HepG2 (cell line): ENCODE results near the gene AFDN. TPM values are rescaled to one million over a fixed set of nuclear protein-coding genes. Genes with fewer than 3 reads are reported as not detected.

Experiments
- ATAC-seq: fragments of 200-7000 bp; cut with Tn5 transposase; 3 replicates; pipeline ENCODE4 v1.9.1; 2020; ENCODE audit warnings: mild to moderate bottlenecking, moderate library complexity
- BruUV-seq: library from RNA; stranded (reverse); fragments of 400-500 nt; replicated peaks from 2 replicates; lab custom pipeline; 2021; lab: Mats Ljungman, UMichigan
- CTCF ChIA-PET: fragments of 300-600 bp; formaldehyde crosslinking; extraction: SDS; loops from one replicate; lab custom pipeline; 2021; ENCODE audit warnings: low total read pairs, inconsistent platforms, low intra/inter-chr PET ratio; lab: Yijun Ruan, JAX
- POLR2A ChIA-PET: fragments of 350-600 bp; sonication (Branson Sonifier 250); formaldehyde crosslinking; loops from one replicate; lab custom pipeline; 2020; ENCODE audit warnings: antibody characterized with exemption, inconsistent platforms; lab: Yijun Ruan, JAX
- DNase-seq: peaks from one replicate; pipeline ENCODE4 v3.0.0-alpha.2; 2015; ENCODE audit warnings: low spot score
- FAIRE-seq: peaks from 3 replicates; lab custom pipeline; 2011; peaks lifted over from hg19 to GRCh38; lab: Jason Lieb, UNC
- H2AFZ ChIP-seq: one replicate; pipeline ENCODE4 v1.6.1; 2011; ENCODE audit warnings: low read length, inconsistent platforms
- H3K27ac ChIP-seq: fragments of 300-600 bp; 3 replicates; pipeline ENCODE4 v1.8.0; 2011; ENCODE audit warnings: mixed run types, mild to moderate bottlenecking, mixed read lengths, low read length, inconsistent platforms; ENCODE audit not compliant: insufficient read depth; ENCODE audit errors: extremely low read length
- H3K27me3 ChIP-seq, 2 experiments: fragments of 200-600 bp in 1 of 2; 2 replicates in 1 of 2; 3 replicates in 1 of 2; pipeline versions ENCODE4 v1.6.0 to v1.8.0; 2011; ENCODE audit warnings: low read length in 2 of 2, mild to moderate bottlenecking in 2 of 2, moderate library complexity in 2 of 2, inconsistent platforms in 1 of 2; ENCODE audit not compliant: insufficient read depth in 2 of 2, control insufficient read depth in 1 of 2
- H3K36me3 ChIP-seq, 2 experiments: fragments of 200-600 bp in 1 of 2; replicated peaks in 1 of 2; 2 replicates in 1 of 2; 3 replicates in 1 of 2; pipeline versions ENCODE4 v1.5.1 to v1.8.0; 2011; ENCODE audit warnings: low read length in 2 of 2, inconsistent platforms in 1 of 2; ENCODE audit not compliant: insufficient read depth in 2 of 2, control insufficient read depth in 1 of 2
- H3K4me1 ChIP-seq: 2 replicates; pipeline ENCODE4 v1.5.1; 2012; ENCODE audit warnings: low read length, inconsistent platforms; ENCODE audit not compliant: insufficient read depth
- H3K4me2 ChIP-seq: 2 replicates; pipeline ENCODE4 v1.6.0; 2011; ENCODE audit warnings: low read depth, low read length, inconsistent platforms
- H3K4me3 ChIP-seq, 3 experiments: fragments of 200-600 bp in 1 of 3; sonication (generic), shearing (Covaris generic) in 1 of 3; replicated peaks in 1 of 3; 2 replicates each; pipeline ENCODE4 v1.5.1; 2011 to 2016; ENCODE audit warnings: low read length in 3 of 3, inconsistent platforms in 2 of 3, low read depth in 2 of 3, mild to moderate bottlenecking in 2 of 3, control low read depth in 1 of 3, mixed read lengths in 1 of 3; ENCODE audit not compliant: insufficient read depth in 1 of 3
- H3K79me2 ChIP-seq: one replicate; pipeline ENCODE4 v1.6.1; 2011; ENCODE audit warnings: low read length, inconsistent platforms; ENCODE audit not compliant: insufficient read depth
- H3K9ac ChIP-seq: 2 replicates; pipeline ENCODE4 v1.6.0; 2011; ENCODE audit warnings: mild to moderate bottlenecking, low read depth, low read length, inconsistent platforms; ENCODE audit not compliant: insufficient read depth
- H3K9me3 ChIP-seq: 2 replicates; pipeline ENCODE4 v1.5.1; 2012; ENCODE audit warnings: mild to moderate bottlenecking, low read length
- H4K20me1 ChIP-seq: 2 replicates; pipeline ENCODE4 v1.6.0; 2011; ENCODE audit warnings: inconsistent platforms, mild to moderate bottlenecking, low read length, moderate library complexity; ENCODE audit not compliant: insufficient read depth
- ARNT2 ChIP-seq: sonication (generic); formaldehyde crosslinking; IDR thresholded peaks from 2 replicates; pipeline ENCODE4 v1.8.0; 2022; ENCODE audit warnings: mild to moderate bottlenecking, low read depth, missing genetic modification reagents, moderate library complexity
- CBX1 ChIP-seq: IDR thresholded peaks from one replicate; pipeline ENCODE4 v1.6.1; 2016; ENCODE audit warnings: antibody characterized with exemption, low read depth
- FIP1L1 ChIP-seq: fragments of 200-400 bp; formaldehyde crosslinking; IDR thresholded peaks from 2 replicates; pipeline ENCODE4 v1.6.1; 2018; ENCODE audit warnings: low read depth, mild to moderate bottlenecking, low read length, moderate library complexity, borderline replicate concordance; ENCODE audit not compliant: insufficient read depth
- KMT2B ChIP-seq: IDR thresholded peaks from 2 replicates; pipeline ENCODE4 v1.6.1; 2016; ENCODE audit warnings: missing genetic modification reagents, missing compliant biosample characterization
- MAFK ChIP-seq, 2 experiments: IDR thresholded peaks in 1 of 2; conservative IDR thresholded peaks in 1 of 2; 2 replicates each; pipeline ENCODE4 v1.6.1; 2011; ENCODE audit warnings: improper control_type of control experiment in 2 of 2, low read length in 2 of 2
- NCOA1 ChIP-seq: sonication (generic); formaldehyde crosslinking; IDR thresholded peaks from 2 replicates; pipeline ENCODE4 v1.9.0; 2021; ENCODE audit warnings: missing genetic modification reagents
- REST ChIP-seq, 2 experiments: IDR thresholded peaks; 2 replicates each; pipeline ENCODE4 v1.6.1; 2011 to 2012; ENCODE audit warnings: low read length in 2 of 2, borderline replicate concordance in 1 of 2, low read depth in 1 of 2, mild to moderate bottlenecking in 1 of 2, moderate library complexity in 1 of 2
- ZNF276 ChIP-seq: sonication (generic); formaldehyde crosslinking; IDR thresholded peaks from 2 replicates; pipeline ENCODE4 v1.4.0; 2020; ENCODE audit warnings: mild to moderate bottlenecking, low read depth, missing genetic modification reagents
- ZSCAN30 ChIP-seq: sonication (generic); formaldehyde crosslinking; IDR thresholded peaks from 2 replicates; pipeline ENCODE4 v1.5.0; 2020; ENCODE audit warnings: mild to moderate bottlenecking, missing genetic modification reagents
- ZZZ3 ChIP-seq: sonication (generic); formaldehyde crosslinking; IDR thresholded peaks from 2 replicates; pipeline ENCODE4 v1.4.0; 2020; ENCODE audit warnings: missing genetic modification reagents, mild to moderate bottlenecking, borderline replicate concordance
- WGBS: methylation state at CpG from one replicate; pipeline ENCODE4 v1.1.6; 2017; ENCODE audit warnings: low lambda C conversion rate; 5-methylcytosine and 5-hydroxymethylcytosine counted together
- in situ Hi-C: cut with HindIII; loops from 2 replicates; pipeline ENCODE4 v1.10.0; 2017; ENCODE audit warnings: low pct_unique_long_range_greater_than_20kb; ENCODE audit not compliant: extremely low pct_ligation_motif_present
- intact Hi-C: fragments of 100-400 bp; cut with micrococcal nuclease; formaldehyde crosslinking; loops from one replicate; pipeline ENCODE4 v1.10.0; 2022; ENCODE audit not compliant: unreplicated experiment
- polyA plus RNA-seq, 8 experiments: library from polyadenylated mRNA; depleted of rRNA in 3 of 8; stranded (reverse) in 7 of 8; unstranded in 1 of 8; fragments of >200 nt; fragmentation: Illumina TruSeq in 4 of 8; extraction: Trizol in 4 of 8; gene quantifications; 2 replicates each; pipeline versions ENCODE4 v1.2.1 to v1.2.3, GENCODE V29; 2011 to 2016; ENCODE audit warnings: low read depth in 4 of 8, missing spikeins in 1 of 8, mixed read lengths in 1 of 8; ENCODE audit not compliant: insufficient read depth in 1 of 8
- total RNA-seq, 5 experiments: library from RNA; depleted of rRNA; stranded (reverse); fragments of >200 nt; fragmentation: Illumina TruSeq; extraction: Trizol; gene quantifications; 2 replicates each; pipeline ENCODE4 v1.2.3, GENCODE V29; 2016; ENCODE audit warnings: low read depth in 1 of 5
- TF ChIP-seq, protein P1 (sequence below): sonication (generic); formaldehyde crosslinking; IDR thresholded peaks from 2 replicates; pipeline ENCODE4 v1.4.0; 2020; ENCODE audit warnings: missing genetic modification reagents; ENCODE audit errors: not compliant biosample characterization

AFDN gene
- total and polyA plus RNA-seq, 2 of the 13 experiments (the other 11 are each of a cell fraction or from before 2014, with no cell fraction given): 136 to 151 TPM

GRCh38 chr6:167779993-167780655, 46.6 kb upstream of the AFDN start:
- Histone ChIP-seq H3K4me2 (no peak overlapping the region), H3K9me3 (no peaks in the 10 kb centered on the region), H4K20me1 (no peaks in the 10 kb centered on the region), H3K4me1 (peaks cover 51% of the 10 kb centered on the region), H3K27ac (no peak overlapping the region), H3K27me3 (no peaks in the 10 kb centered on the region; a peak in 1 of 5 replicates), H2AFZ (no peak overlapping the region), H3K79me2 (no peaks in the 10 kb centered on the region), H3K9ac (no peak overlapping the region), H3K4me3 (no peak overlapping the region), H3K36me3 (no peaks in the 10 kb centered on the region)
- FAIRE-seq (no peak), ATAC-seq (no peak), DNase-seq (no peak)
- in situ Hi-C loops (no loop called here), intact Hi-C loops (loop anchor here (5.0 kb wide), 1 partner anchor 1008 kb away; no protein-coding TSS in a partner anchor)
- BruUV-seq: no TSS peak
- POLR2A ChIA-PET: interaction anchor here (3.2 kb wide), 1 partner anchor 18 kb away, joined by 10 read pairs; no protein-coding TSS in a partner anchor
- CTCF ChIA-PET: no interaction called here
- WGBS: 89% methylated on average over 15 of the region's 15 CpGs
- TF ChIP-seq ZZZ3 (CRISPR knock-in tag) (no peak), ZNF276 (CRISPR knock-in tag) (no peak), ZSCAN30 (CRISPR knock-in tag) (no peak), NCOA1 (CRISPR knock-in tag) (no peak), CBX1 (no peak), KMT2B (CRISPR knock-in tag) (no peak), FIP1L1 (no peak), ARNT2 (no peak), REST (IDR thresholded peaks at IDR 0.05; ENCODE audit: borderline replicate concordance in 1 of 2, low read depth in 1 of 2, low read length in 2 of 2) (no peak), MAFK (conservative IDR thresholded peaks at IDR 0.05 in 1 of 2, IDR thresholded peaks at IDR 0.05 in 1 of 2; ENCODE audit: low read length in 2 of 2) (no peak)
- TF ChIP-seq, protein P1, sequence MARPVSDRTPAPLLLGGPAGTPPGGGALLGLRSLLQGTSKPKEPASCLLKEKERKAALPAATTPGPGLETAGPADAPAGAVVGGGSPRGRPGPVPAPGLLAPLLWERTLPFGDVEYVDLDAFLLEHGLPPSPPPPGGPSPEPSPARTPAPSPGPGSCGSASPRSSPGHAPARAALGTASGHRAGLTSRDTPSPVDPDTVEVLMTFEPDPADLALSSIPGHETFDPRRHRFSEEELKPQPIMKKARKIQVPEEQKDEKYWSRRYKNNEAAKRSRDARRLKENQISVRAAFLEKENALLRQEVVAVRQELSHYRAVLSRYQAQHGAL (CRISPR knock-in tag): no peak
